Smooth muscle cell (in vitro differentiated cells): ENCODE measurements around the gene ITPR1. TPM values are rescaled to one million over a fixed set of nuclear protein-coding genes. Genes with fewer than 3 reads are reported as not detected.

ENCODE experiments used
- DNase-seq: peaks from one replicate; lab custom pipeline; 2025; ENCODE audit not compliant: unreplicated experiment; lab: John Stamatoyannopoulos, UW
- H2AFZ ChIP-seq: fragments of 200-600 bp; sonication (generic); 2 replicates; pipeline ENCODE4 v1.6.0; 2016; ENCODE audit warnings: antibody characterized with exemption, low read depth, mild to moderate bottlenecking
- H3F3A ChIP-seq: fragments of 200-600 bp; sonication (generic); 2 replicates; pipeline ENCODE4 v1.6.0; 2017; ENCODE audit warnings: antibody characterized with exemption, low read depth
- H3K27ac ChIP-seq: fragments of 200-600 bp; sonication (generic); 2 replicates; pipeline ENCODE4 v1.5.1; 2016; ENCODE audit warnings: low read depth, mild to moderate bottlenecking
- H3K27me3 ChIP-seq: fragments of 200-600 bp; sonication (generic); 2 replicates; pipeline ENCODE4 v1.6.1; 2016; ENCODE audit warnings: low read depth, mild to moderate bottlenecking
- H3K36me3 ChIP-seq: fragments of 200-600 bp; sonication (generic); 2 replicates; pipeline ENCODE4 v1.5.1; 2016; ENCODE audit warnings: low read depth
- H3K4me1 ChIP-seq: fragments of 200-600 bp; sonication (generic); 2 replicates; pipeline ENCODE4 v1.5.1; 2016; ENCODE audit warnings: low read depth
- H3K4me2 ChIP-seq: fragments of 200-600 bp; sonication (generic); 2 replicates; pipeline ENCODE4 v1.6.0; 2016; ENCODE audit warnings: mild to moderate bottlenecking
- H3K4me3 ChIP-seq: fragments of 200-600 bp; sonication (generic); 2 replicates; pipeline ENCODE4 v1.5.1; 2016; ENCODE audit warnings: mild to moderate bottlenecking
- H3K79me2 ChIP-seq: fragments of 200-600 bp; sonication (generic); 2 replicates; pipeline ENCODE4 v1.6.0; 2016; ENCODE audit warnings: low read depth, mild to moderate bottlenecking
- H3K9ac ChIP-seq: fragments of 200-600 bp; sonication (generic); 2 replicates; pipeline ENCODE4 v1.6.0; 2016; ENCODE audit warnings: low read depth
- H3K9me3 ChIP-seq: fragments of 200-600 bp; sonication (generic); replicated peaks from 2 replicates; pipeline ENCODE4 v1.5.1; 2016; ENCODE audit warnings: low read depth
- H4K20me1 ChIP-seq: fragments of 200-600 bp; sonication (generic); 2 replicates; pipeline ENCODE4 v1.6.0; 2016; ENCODE audit warnings: low read depth
- WGBS: methylation state at CpG from one replicate; pipeline ENCODE4 v1.1.7; 2016; ENCODE audit warnings: low lambda C conversion rate; 5-methylcytosine and 5-hydroxymethylcytosine counted together
- polyA plus RNA-seq: library from polyadenylated mRNA; unstranded; fragments of >200 nt; fragmentation: Nextera tagmentation; extraction: Ambion mirVana; gene quantifications from 2 replicates; pipeline ENCODE4 v1.2.1, GENCODE V29; 2016
- total RNA-seq: library from RNA; depleted of rRNA; stranded (reverse); fragments of >200 nt; gene quantifications from 2 replicates; pipeline ENCODE4 v1.2.3, GENCODE V29; 2014
- TF ChIP-seq, protein P1 (sequence below): fragments of 200-600 bp; sonication (generic); IDR thresholded peaks from 2 replicates; pipeline ENCODE4 v1.5.1; 2017; ENCODE audit warnings: borderline replicate concordance, mild to moderate bottlenecking, antibody characterized with exemption; ENCODE audit not compliant: insufficient read depth, poor library complexity, severe bottlenecking

Gene ITPR1
- total and polyA plus RNA-seq, 2 experiments from 2014 or later = 16.4 to 28.6 TPM

DNA sequence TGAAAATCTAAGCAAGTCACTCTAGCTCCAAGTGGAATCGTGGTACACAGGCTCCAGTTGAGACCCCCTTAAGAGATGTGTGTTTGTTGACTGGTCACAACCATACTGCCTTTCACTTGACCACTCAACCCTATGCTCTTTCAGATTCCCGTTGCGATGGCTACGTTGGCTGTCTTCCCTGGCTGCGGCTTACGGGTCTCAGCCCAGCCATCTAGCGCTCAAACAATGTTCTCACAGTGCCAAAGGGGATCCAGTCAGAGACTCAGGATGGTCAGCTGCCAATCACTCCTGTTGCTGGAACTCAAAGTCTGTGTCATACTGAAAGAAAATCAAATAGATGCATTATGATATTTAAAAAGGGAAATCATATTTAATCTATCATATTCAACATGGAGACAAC lies 237.6 kb downstream of the ITPR1 start:
- no peaks in the 10 kb centered on the region for H3K27me3 ChIP-seq
- no peak for DNase-seq
- no peak overlapping the region for H3K4me3 ChIP-seq
- H3K79me2 ChIP-seq = no peaks in the 10 kb centered on the region
- no peaks in the 10 kb centered on the region for H3K9me3 ChIP-seq
- TF ChIP-seq, protein P1, sequence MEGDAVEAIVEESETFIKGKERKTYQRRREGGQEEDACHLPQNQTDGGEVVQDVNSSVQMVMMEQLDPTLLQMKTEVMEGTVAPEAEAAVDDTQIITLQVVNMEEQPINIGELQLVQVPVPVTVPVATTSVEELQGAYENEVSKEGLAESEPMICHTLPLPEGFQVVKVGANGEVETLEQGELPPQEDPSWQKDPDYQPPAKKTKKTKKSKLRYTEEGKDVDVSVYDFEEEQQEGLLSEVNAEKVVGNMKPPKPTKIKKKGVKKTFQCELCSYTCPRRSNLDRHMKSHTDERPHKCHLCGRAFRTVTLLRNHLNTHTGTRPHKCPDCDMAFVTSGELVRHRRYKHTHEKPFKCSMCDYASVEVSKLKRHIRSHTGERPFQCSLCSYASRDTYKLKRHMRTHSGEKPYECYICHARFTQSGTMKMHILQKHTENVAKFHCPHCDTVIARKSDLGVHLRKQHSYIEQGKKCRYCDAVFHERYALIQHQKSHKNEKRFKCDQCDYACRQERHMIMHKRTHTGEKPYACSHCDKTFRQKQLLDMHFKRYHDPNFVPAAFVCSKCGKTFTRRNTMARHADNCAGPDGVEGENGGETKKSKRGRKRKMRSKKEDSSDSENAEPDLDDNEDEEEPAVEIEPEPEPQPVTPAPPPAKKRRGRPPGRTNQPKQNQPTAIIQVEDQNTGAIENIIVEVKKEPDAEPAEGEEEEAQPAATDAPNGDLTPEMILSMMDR = no peak
- H3K27ac ChIP-seq = no peak overlapping the region
- no peak overlapping the region for H2AFZ ChIP-seq
- no peaks in the 10 kb centered on the region for H3K36me3 ChIP-seq
- H3K4me1 ChIP-seq = peaks cover 4% of the 10 kb centered on the region
- peaks cover 8% of the 10 kb centered on the region for H3F3A ChIP-seq
- H3K4me2 ChIP-seq = no peak overlapping the region
- 97% methylated on average over 7 of the region's 7 CpGs for WGBS
- H4K20me1 ChIP-seq = no peaks in the 10 kb centered on the region
- H3K9ac ChIP-seq = no peak overlapping the region

DNA sequence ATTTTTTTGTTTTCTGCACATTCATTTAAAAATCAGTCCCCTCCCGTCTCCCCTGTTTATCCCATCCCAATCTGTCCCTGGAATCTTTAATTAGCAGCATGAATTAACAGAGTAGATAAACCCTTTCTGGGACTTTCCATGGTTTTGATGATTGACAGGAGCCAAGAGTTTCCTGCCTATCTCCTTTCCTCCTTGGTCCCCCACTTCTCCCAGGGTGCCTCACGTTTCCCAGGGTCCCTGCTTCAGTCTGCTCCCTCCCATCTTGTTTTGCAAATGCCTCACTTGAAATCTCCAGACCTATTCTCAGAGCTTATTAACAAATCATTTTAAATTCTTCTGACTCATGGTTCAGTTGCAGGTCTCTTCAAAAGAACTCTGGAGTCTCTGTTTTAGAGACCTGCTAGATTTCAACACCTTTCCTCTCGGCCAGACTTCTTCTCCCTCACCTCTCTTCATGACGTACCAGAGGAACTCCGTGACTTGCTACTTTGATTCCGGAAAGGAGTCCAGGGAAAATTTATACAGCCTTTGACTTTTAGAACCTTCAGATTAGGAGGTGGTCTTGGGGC lies 238.5 kb downstream of the ITPR1 start:
- Histone ChIP-seq H3F3A (peaks cover 8% of the 10 kb centered on the region), H4K20me1 (no peaks in the 10 kb centered on the region), H3K4me2 (no peak overlapping the region), H3K27me3 (no peaks in the 10 kb centered on the region), H3K36me3 (no peaks in the 10 kb centered on the region), H3K9ac (no peak overlapping the region), H3K79me2 (no peaks in the 10 kb centered on the region), H3K9me3 (no peaks in the 10 kb centered on the region), H3K4me1 (peaks cover 4% of the 10 kb centered on the region), H3K27ac (no peak overlapping the region), H3K4me3 (no peak overlapping the region), H2AFZ (no peak overlapping the region)
- WGBS = 77% methylated on average over 6 of the region's 6 CpGs
- TF ChIP-seq, protein P1 = no peak
- DNase-seq = no peak

DNA sequence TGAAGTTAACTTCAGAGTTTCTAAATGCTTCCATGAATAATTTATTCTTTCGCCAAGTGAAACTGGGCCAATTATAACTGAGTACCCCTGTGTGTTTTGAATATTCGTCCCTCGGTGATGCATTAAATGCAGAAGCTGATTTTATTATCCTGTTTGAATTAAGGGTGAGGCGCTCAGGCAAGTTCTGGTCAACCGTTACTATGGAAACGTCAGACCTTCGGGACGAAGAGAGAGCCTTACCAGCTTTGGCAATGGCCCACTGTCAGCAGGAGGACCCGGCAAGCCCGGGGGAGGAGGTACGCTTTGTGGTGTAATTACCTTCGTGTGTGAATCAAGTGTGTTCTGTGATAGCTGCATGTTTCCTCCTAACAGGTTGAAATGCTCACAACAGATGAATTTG lies 239.8 kb downstream of the ITPR1 start:
- Histone ChIP-seq H3K4me1 (peaks cover 4% of the 10 kb centered on the region), H2AFZ (no peak overlapping the region), H3K27me3 (no peaks in the 10 kb centered on the region), H3K79me2 (no peaks in the 10 kb centered on the region), H3K27ac (no peak overlapping the region), H3K9me3 (no peaks in the 10 kb centered on the region), H3K4me2 (no peak overlapping the region), H3K9ac (no peak overlapping the region), H4K20me1 (no peaks in the 10 kb centered on the region), H3F3A (peaks cover 8% of the 10 kb centered on the region), H3K36me3 (no peaks in the 10 kb centered on the region), H3K4me3 (no peak overlapping the region)
- 74% methylated on average over 12 of the region's 12 CpGs for WGBS
- TF ChIP-seq, protein P1 = no peak
- DNase-seq = no peak

DNA sequence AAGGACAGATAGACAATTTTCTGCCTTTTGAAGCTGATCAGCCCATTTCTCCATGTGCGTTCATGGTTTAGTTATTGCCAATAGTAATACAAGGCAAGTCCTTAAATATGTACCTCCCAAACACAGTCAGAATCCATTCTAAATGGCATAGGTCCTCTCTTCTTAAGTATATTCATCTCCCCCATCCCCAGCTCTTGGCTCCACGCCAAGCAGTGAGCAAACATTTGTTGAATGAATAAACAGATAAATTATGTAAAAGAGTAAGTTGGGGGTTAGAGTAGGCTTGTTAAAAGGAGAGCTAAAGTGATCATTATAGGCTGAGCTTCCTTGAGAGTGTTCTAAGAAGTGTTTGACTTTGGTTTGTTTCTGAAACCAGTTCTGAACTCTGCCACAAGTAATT lies 241.3 kb downstream of the ITPR1 start:
- 90% methylated on average over 2 of the region's 2 CpGs for WGBS
- Histone ChIP-seq H3K79me2 (no peaks in the 10 kb centered on the region), H3K4me1 (peaks cover 4% of the 10 kb centered on the region), H2AFZ (no peak overlapping the region), H3K36me3 (no peaks in the 10 kb centered on the region), H3F3A (peaks cover 8% of the 10 kb centered on the region), H3K9ac (no peak overlapping the region), H3K27me3 (no peaks in the 10 kb centered on the region), H3K27ac (no peak overlapping the region), H4K20me1 (no peaks in the 10 kb centered on the region), H3K4me3 (no peak overlapping the region), H3K4me2 (peak overlapping the region; percentile 25), H3K9me3 (no peaks in the 10 kb centered on the region)
- no peak for DNase-seq
- TF ChIP-seq, protein P1 = no peak
